ENCODE results near the gene NARS2.

Gene NARS2

DNA sequence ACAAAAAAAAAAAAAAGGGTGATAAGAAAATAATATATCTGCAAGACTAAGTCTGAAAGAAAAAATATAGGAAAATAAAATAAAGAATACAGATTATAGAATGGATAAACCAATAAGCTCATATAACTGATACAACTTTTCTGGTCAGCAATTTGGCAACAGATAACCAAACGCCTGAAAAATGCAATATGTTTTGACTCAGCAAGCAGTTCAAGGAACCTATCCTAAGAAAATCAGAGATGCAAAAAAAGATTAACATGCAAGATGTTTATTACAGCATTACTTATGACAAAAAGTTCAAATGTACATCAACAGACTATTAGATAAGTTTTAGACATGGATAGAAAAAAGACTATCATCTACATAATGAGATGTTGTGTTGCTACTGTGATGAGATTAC lies 129.9 kb downstream of the NARS2 start:
- Histone ChIP-seq H3K4me1 (ENCODE audit: control insufficient read depth, insufficient read depth, low read length, poor library complexity, severe bottlenecking) (no peaks in the 10 kb centered on the region), H3K9me3 (ENCODE audit: control insufficient read depth, low read length) (no peaks in the 10 kb centered on the region)

DNA sequence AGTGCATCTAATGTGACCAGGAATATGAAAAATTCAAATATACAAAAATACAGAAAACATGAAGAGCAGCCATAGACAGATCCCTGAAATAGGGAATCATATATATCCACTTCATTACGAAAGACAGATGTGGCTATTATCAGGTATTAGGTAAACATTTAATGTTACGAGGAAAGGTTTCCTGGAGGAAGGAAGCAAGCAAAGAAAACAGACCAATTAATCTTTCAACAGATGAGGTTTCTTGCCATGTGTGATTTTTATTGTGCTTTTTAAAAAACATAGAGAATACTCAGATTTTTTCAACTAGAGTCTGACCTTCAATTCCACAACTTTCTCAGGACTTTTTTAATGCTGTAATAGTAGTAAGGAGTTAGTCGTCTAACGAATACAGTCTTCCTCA lies 132.7 kb downstream of the NARS2 start:
- H3K4me3 ChIP-seq (ENCODE audit: extremely low read depth, insufficient read depth, low read length, poor library complexity, severe bottlenecking) = no peak overlapping the region
- no peaks in the 10 kb centered on the region for H3K4me1 ChIP-seq (ENCODE audit: control insufficient read depth, insufficient read depth, low read length, poor library complexity, severe bottlenecking)
- 80% methylated on average over 1 of the region's 4 CpGs; no CpG with 5 or more reads in 1 of the 2 experiments for WGBS, 2 experiments (ENCODE audit: insufficient coverage in 2 of 2)
- H3K27ac ChIP-seq (ENCODE audit: low read depth, low read length, severe bottlenecking) = no peak overlapping the region
- peaks cover 33% of the 10 kb centered on the region for H3K36me3 ChIP-seq (ENCODE audit: control insufficient read depth, insufficient read depth, low read length)
- H3K9me3 ChIP-seq (ENCODE audit: control insufficient read depth, low read length) = no peaks in the 10 kb centered on the region

More for the DNA sequence above, 129.9 kb downstream of the NARS2 start:
- WGBS, 2 experiments (ENCODE audit: insufficient coverage in 2 of 2) = 100% methylated on average over 1 of the region's 1 CpG; no CpG with 5 or more reads in 1 of the 2 experiments
- no peak overlapping the region for H3K27ac ChIP-seq (ENCODE audit: low read depth, low read length, severe bottlenecking)
- H3K4me3 ChIP-seq (ENCODE audit: extremely low read depth, insufficient read depth, low read length, poor library complexity, severe bottlenecking) = no peak overlapping the region
- H3K36me3 ChIP-seq (ENCODE audit: control insufficient read depth, insufficient read depth, low read length) = peaks cover 29% of the 10 kb centered on the region

DNA sequence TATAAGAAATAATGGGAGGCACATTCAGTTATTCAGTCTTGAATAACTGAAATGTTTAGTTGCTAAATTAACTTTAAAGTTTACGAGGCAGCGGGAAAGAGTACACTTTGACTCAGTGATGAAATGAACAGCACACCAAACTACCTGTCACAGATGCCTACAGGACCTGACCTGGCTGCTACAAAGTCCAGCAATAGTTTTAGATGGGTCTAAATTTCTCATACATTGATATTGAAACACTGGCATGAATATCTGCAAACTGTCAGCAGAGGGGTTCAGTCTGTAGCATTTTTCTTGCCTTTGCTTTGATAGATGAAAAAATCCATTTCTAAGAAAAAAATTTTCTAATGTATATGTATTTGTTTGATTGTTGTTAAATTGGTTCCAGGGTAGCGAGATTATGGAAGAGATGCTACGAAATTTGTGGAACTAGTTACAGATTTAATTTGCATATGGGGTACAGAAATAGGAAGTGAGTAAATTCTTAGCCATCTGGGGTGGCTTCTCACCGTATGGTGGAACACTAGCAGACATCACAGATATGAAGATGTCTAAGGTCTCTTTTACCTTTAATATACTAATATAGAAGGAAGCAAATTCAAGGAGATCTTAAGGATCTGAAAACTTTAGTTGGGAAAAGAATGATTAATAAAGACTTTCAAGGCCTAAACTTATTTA lies 136.2 kb downstream of the NARS2 start:
- no peaks in the 10 kb centered on the region for H3K9me3 ChIP-seq (ENCODE audit: control insufficient read depth, low read length)
- no peak overlapping the region for H3K4me3 ChIP-seq (ENCODE audit: extremely low read depth, insufficient read depth, low read length, poor library complexity, severe bottlenecking)
- H3K36me3 ChIP-seq (ENCODE audit: control insufficient read depth, insufficient read depth, low read length) = peaks cover 35% of the 10 kb centered on the region
- no peak overlapping the region for H3K27ac ChIP-seq (ENCODE audit: low read depth, low read length, severe bottlenecking)
- H3K4me1 ChIP-seq (ENCODE audit: control insufficient read depth, insufficient read depth, low read length, poor library complexity, severe bottlenecking) = no peaks in the 10 kb centered on the region
- 81 to 100% methylated on average over 2 to 3 of the region's 5 CpGs for whole genome bisulfite sequencing, 2 experiments (ENCODE audit: insufficient coverage in 2 of 2)

DNA sequence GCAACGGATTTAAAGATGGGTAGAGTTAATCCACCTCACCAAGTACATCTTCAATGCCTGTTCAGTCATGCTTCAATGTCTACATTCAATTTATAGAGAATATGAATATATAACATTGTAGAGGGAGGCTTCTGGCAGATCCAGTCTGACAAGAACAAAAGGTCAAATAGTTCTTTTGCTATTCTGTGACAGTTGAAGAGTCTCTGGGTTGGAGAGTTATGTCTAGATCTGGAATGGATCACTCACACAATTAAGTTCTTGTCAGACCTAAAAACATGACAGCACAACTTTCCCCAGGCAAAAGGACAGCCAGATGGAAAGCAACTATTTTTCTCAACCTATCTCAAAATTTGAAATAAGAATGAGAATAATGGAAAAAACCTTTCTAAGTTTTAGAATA lies 141.7 kb downstream of the NARS2 start:
- Histone ChIP-seq H3K4me1 (ENCODE audit: control insufficient read depth, insufficient read depth, low read length, poor library complexity, severe bottlenecking) (no peaks in the 10 kb centered on the region), H3K4me3 (ENCODE audit: extremely low read depth, insufficient read depth, low read length, poor library complexity, severe bottlenecking) (no peak overlapping the region), H3K9me3 (ENCODE audit: control insufficient read depth, low read length) (no peaks in the 10 kb centered on the region), H3K36me3 (ENCODE audit: control insufficient read depth, insufficient read depth, low read length) (peaks cover 4% of the 10 kb centered on the region), H3K27ac (ENCODE audit: low read depth, low read length, severe bottlenecking) (no peak overlapping the region)
- no CpG with 5 or more reads among the region's 1 CpG for WGBS, 2 experiments (ENCODE audit: insufficient coverage in 2 of 2)

DNA sequence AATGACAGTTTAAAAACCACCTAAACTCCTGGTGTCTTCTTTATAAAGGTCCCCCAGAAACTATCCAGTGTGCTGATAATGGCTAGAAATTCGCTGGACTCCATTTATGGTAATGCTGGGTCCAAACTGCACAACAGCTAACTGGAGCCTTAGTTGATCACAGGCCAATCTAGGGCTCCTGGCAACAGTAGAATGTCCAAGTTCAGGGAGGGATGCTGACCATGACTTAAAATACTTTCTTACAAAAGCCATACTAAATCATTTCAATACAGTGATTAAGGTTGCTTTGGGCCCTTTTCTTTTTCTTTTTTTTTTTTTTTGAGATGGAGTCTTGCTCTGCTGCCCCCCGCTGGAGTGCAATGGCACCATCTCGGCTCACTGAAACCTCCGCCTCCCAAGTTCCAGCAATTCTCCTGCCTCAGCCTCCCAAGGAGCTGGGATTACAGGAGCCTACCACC lies 142.6 kb downstream of the NARS2 start:
- Histone ChIP-seq H3K36me3 (ENCODE audit: control insufficient read depth, insufficient read depth, low read length) (peaks cover 4% of the 10 kb centered on the region), H3K4me3 (ENCODE audit: extremely low read depth, insufficient read depth, low read length, poor library complexity, severe bottlenecking) (no peak overlapping the region), H3K9me3 (ENCODE audit: control insufficient read depth, low read length) (no peaks in the 10 kb centered on the region), H3K27ac (ENCODE audit: low read depth, low read length, severe bottlenecking) (no peak overlapping the region), H3K4me1 (ENCODE audit: control insufficient read depth, insufficient read depth, low read length, poor library complexity, severe bottlenecking) (no peaks in the 10 kb centered on the region)
- 100% methylated on average over 1 of the region's 4 CpGs for WGBS, 2 experiments (ENCODE audit: insufficient coverage in 2 of 2)

DNA sequence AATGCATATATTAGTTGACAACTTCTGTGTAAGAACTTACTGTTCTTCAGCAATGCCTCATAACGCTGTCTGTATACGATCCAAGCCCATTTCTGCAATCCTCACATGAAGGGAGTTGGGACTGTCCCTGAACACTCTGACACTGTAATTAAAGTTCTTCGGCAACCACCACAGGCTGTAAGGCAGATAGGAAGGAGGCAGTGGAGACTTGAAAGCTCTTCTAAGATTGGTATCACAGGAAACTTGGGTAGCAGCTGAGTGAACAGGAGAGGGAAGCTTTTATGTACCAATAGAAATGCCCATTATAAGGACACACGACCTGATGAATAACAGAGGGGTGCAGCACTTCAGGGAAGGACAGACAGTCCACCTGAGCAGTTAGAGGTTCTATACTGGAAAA lies 145.0 kb downstream of the NARS2 start:
- H3K9me3 ChIP-seq (ENCODE audit: control insufficient read depth, low read length) = no peaks in the 10 kb centered on the region
- H3K4me1 ChIP-seq (ENCODE audit: control insufficient read depth, insufficient read depth, low read length, poor library complexity, severe bottlenecking) = peaks cover 8% of the 10 kb centered on the region
- 95 to 96% methylated on average over 3 to 4 of the region's 4 CpGs for WGBS, 2 experiments (ENCODE audit: insufficient coverage in 2 of 2)
- H3K4me3 ChIP-seq (ENCODE audit: extremely low read depth, insufficient read depth, low read length, poor library complexity, severe bottlenecking) = no peak overlapping the region
- no peak overlapping the region for H3K27ac ChIP-seq (ENCODE audit: low read depth, low read length, severe bottlenecking)
- no peaks in the 10 kb centered on the region for H3K36me3 ChIP-seq (ENCODE audit: control insufficient read depth, insufficient read depth, low read length)

DNA sequence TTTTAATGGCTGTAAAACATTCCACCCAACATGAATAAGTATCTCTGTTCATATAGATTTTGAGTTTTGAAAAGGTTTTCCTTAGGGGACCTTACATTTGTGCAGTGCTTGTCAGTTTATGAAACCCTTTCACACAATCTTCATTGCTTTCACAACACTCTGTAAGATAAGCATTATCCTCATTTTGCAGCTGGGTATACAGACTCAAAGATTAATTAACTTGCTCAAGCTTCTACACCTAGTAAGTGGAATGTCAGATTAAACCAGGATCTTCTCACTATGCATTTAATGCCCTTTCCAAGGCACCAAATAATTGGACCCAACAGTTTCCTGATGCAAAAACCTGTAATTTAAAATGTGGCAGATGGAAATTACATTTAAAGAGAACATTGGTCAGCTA lies 145.5 kb downstream of the NARS2 start:
- no peaks in the 10 kb centered on the region for H3K9me3 ChIP-seq (ENCODE audit: control insufficient read depth, low read length)
- H3K4me3 ChIP-seq (ENCODE audit: extremely low read depth, insufficient read depth, low read length, poor library complexity, severe bottlenecking) = no peak overlapping the region
- H3K27ac ChIP-seq (ENCODE audit: low read depth, low read length, severe bottlenecking) = no peak overlapping the region
- no peaks in the 10 kb centered on the region for H3K36me3 ChIP-seq (ENCODE audit: control insufficient read depth, insufficient read depth, low read length)
- peaks cover 8% of the 10 kb centered on the region for H3K4me1 ChIP-seq (ENCODE audit: control insufficient read depth, insufficient read depth, low read length, poor library complexity, severe bottlenecking)

DNA sequence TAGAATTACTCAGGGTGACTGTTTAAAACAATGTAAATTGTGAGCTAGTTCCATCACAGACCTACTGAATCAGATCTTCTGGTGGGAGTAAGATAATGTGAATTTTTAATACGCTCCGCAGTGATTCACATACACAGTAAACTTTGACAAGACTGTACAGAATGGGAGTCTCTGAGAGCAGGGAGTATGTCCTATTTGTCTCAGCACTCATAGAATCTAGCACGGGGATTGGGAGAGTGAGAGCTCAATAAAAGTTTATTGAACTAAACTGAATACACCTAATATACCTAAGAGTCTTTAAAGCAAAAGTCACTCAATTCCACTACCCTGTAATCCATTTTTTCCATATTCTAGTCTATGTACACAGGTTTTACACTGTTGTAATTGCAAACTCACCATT lies 145.9 kb downstream of the NARS2 start:
- Histone ChIP-seq H3K27ac (ENCODE audit: low read depth, low read length, severe bottlenecking) (no peak overlapping the region), H3K36me3 (ENCODE audit: control insufficient read depth, insufficient read depth, low read length) (no peaks in the 10 kb centered on the region), H3K9me3 (ENCODE audit: control insufficient read depth, low read length) (no peaks in the 10 kb centered on the region), H3K4me3 (ENCODE audit: extremely low read depth, insufficient read depth, low read length, poor library complexity, severe bottlenecking) (no peak overlapping the region), H3K4me1 (ENCODE audit: control insufficient read depth, insufficient read depth, low read length, poor library complexity, severe bottlenecking) (peaks cover 8% of the 10 kb centered on the region)
- 100% methylated on average over 1 of the region's 3 CpGs; no CpG with 5 or more reads in 1 of the 2 experiments for WGBS, 2 experiments (ENCODE audit: insufficient coverage in 2 of 2)

DNA sequence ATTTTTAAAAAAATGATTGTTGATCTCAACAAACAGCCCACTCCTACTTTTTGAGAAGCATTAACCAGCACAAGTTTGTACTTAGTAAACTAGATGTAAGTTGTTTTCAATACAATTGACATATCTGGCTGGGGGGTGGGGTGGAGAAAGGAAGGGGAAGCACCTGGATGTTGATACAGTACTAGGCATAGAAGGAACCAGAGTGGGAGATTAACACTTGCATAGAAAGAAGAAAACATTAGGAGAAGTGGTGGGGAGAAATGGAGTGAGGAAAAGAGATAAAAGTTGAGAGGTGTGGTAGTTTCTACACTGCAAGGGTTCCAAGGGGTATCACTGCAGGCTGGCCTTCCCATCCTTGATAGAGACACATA lies 146.4 kb downstream of the NARS2 start:
- no peak overlapping the region for H3K27ac ChIP-seq (ENCODE audit: low read depth, low read length, severe bottlenecking)
- no peak overlapping the region for H3K4me3 ChIP-seq (ENCODE audit: extremely low read depth, insufficient read depth, low read length, poor library complexity, severe bottlenecking)

DNA sequence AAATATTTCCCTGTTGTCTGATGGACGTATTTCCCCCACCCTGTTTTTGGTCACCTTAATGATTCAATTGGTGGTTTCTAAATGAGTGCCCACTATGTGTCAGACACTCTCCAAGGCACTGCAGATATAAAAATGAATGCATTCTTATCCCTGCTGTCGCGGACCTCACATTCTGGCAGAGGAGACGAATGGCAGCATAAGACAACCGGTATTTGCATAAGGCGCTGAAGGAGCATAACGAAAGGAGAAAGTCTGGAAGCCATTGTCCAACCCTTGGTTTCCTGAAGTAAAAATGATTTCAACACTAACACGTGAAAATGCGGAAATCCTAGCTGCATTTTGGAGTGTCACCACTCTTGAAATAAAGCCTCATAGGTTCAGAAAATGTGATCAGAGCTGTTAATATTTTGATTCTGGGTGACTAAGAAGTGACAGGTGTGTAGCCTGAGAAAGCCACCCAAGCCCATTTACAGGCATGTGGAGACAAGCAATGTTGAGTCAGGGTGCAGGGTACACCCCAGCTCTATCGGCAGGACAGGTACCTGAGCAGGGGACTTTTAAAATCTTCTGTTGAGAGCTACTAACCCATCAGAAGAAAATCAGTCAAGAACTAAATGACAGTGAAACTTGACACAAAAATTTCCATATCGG lies 146.9 kb downstream of the NARS2 start:
- Histone ChIP-seq H3K36me3 (ENCODE audit: control insufficient read depth, insufficient read depth, low read length) (no peaks in the 10 kb centered on the region), H3K4me1 (ENCODE audit: control insufficient read depth, insufficient read depth, low read length, poor library complexity, severe bottlenecking) (peaks cover 8% of the 10 kb centered on the region), H3K4me3 (ENCODE audit: extremely low read depth, insufficient read depth, low read length, poor library complexity, severe bottlenecking) (no peak overlapping the region), H3K9me3 (ENCODE audit: control insufficient read depth, low read length) (no peaks in the 10 kb centered on the region), H3K27ac (ENCODE audit: low read depth, low read length, severe bottlenecking) (no peak overlapping the region)
- 95 to 96% methylated on average over 4 to 10 of the region's 11 CpGs for WGBS, 2 experiments (ENCODE audit: insufficient coverage in 2 of 2)

More for the DNA sequence above, 146.4 kb downstream of the NARS2 start:
- H3K9me3 ChIP-seq (ENCODE audit: control insufficient read depth, low read length) = no peaks in the 10 kb centered on the region
- H3K36me3 ChIP-seq (ENCODE audit: control insufficient read depth, insufficient read depth, low read length) = no peaks in the 10 kb centered on the region
- H3K4me1 ChIP-seq (ENCODE audit: control insufficient read depth, insufficient read depth, low read length, poor library complexity, severe bottlenecking) = peaks cover 8% of the 10 kb centered on the region

DNA sequence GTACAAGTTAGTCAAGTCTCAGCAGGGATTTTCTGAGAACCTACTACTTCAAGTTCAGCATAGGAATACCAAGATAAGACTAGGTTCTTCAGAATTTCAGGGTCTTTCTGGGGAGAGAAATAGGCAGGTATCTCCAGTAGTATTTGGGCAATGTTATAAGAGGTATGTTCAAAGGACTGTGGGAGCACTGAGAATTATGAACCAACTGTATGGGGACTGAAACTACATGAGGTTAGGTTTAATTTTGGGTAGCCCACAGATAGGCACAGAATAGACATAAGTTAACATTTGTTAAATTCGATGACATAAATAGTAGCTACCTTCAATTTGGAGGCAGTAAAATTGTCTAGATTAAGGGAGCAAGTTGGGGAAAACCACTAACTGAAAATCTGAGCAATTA lies 147.8 kb downstream of the NARS2 start:
- H3K36me3 ChIP-seq (ENCODE audit: control insufficient read depth, insufficient read depth, low read length) = no peaks in the 10 kb centered on the region
- 80 to 100% methylated on average over 1 of the region's 1 CpG for WGBS, 2 experiments (ENCODE audit: insufficient coverage in 2 of 2)
- no peak overlapping the region for H3K27ac ChIP-seq (ENCODE audit: low read depth, low read length, severe bottlenecking)
- peaks cover 8% of the 10 kb centered on the region for H3K4me1 ChIP-seq (ENCODE audit: control insufficient read depth, insufficient read depth, low read length, poor library complexity, severe bottlenecking)
- no peak overlapping the region for H3K4me3 ChIP-seq (ENCODE audit: extremely low read depth, insufficient read depth, low read length, poor library complexity, severe bottlenecking)
- no peaks in the 10 kb centered on the region for H3K9me3 ChIP-seq (ENCODE audit: control insufficient read depth, low read length)

Measured in mesodermal cell (in vitro differentiated cells).